ENCODE measurements around the gene ADAP2. TPM values are rescaled to one million over a fixed set of nuclear protein-coding genes. Genes with fewer than 3 reads are reported as not detected.

ADAP2 gene
- total RNA-seq, 1 donor from 2014 or later, result 0.89 TPM

DNA sequence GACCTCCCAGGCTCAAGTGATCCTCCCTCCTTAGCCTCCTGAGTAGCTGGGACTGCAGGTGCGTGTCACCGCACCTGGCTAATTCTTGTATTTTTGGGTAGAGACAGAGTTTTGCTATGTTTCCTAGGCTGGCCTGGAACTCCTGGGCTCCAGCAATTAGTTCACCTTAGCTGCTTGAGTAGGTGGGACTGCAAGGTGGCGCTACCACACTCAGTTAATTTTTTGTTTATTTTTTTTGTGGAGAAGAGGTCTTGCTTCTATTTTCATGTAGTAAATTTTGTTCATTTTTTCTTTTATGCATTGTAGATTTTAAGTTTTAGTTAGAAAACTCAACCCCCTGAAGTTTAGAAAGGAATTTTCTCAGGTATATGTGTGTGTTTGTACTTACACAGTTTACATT is 70.8 kb downstream of the ADAP2 start:
- H3K27ac Mint-ChIP-seq (ENCODE audit: unreplicated experiment), result no peak overlapping the region

DNA sequence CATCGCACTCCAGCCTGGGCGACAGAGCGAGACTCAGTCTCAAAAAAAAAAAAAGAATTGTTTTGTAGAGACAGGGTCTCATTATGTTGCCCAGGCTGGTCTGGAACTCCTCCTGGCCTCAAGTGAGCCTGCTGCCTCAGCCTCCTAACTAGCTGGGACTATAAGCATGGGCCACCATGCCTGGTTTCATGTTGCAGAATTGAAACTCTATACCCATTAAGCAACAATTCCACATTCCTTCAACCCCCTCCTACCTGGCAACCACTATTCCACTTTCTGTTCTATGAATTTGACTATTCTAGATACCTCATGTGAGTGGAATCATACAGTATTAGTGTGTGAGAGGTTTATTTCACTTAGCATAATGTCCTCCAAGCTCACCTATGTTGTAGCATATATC is 73.6 kb downstream of the ADAP2 start:
- TF ChIP-seq, protein P1, sequence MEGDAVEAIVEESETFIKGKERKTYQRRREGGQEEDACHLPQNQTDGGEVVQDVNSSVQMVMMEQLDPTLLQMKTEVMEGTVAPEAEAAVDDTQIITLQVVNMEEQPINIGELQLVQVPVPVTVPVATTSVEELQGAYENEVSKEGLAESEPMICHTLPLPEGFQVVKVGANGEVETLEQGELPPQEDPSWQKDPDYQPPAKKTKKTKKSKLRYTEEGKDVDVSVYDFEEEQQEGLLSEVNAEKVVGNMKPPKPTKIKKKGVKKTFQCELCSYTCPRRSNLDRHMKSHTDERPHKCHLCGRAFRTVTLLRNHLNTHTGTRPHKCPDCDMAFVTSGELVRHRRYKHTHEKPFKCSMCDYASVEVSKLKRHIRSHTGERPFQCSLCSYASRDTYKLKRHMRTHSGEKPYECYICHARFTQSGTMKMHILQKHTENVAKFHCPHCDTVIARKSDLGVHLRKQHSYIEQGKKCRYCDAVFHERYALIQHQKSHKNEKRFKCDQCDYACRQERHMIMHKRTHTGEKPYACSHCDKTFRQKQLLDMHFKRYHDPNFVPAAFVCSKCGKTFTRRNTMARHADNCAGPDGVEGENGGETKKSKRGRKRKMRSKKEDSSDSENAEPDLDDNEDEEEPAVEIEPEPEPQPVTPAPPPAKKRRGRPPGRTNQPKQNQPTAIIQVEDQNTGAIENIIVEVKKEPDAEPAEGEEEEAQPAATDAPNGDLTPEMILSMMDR (IDR thresholded peaks at IDR 0.05; ENCODE audit: insufficient read depth, low read depth, low read length), result no peak
- TF ChIP-seq EZH2 (IDR thresholded peaks at IDR 0.05; ENCODE audit: insufficient read depth, low read length), result no peak
- FAIRE-seq (no peak), DNase-seq (ENCODE audit: low read depth) (no peak)
- no peaks in the 10 kb centered on the region for H3K4me1 Mint-ChIP-seq (ENCODE audit: low read depth, unreplicated experiment)
- no peaks in the 10 kb centered on the region for H3K9me3 Mint-ChIP-seq (ENCODE audit: unreplicated experiment)
- no peak overlapping the region for H3K4me3 Mint-ChIP-seq (ENCODE audit: unreplicated experiment)
- Histone ChIP-seq H3K79me2 (ENCODE audit: insufficient read depth, low read length) (no peaks in the 10 kb centered on the region), H3K27ac (ENCODE audit: low read depth, low read length) (no peak overlapping the region), H4K20me1 (ENCODE audit: insufficient read depth, low read length) (no peaks in the 10 kb centered on the region), H3K4me3 (ENCODE audit: insufficient read depth, low read depth, low read length) (no peak overlapping the region), H3K9ac (ENCODE audit: low read length) (no peak overlapping the region), H3K4me2 (ENCODE audit: low read length) (no peak overlapping the region), H3K9me3 (ENCODE audit: insufficient read depth, low read depth, low read length) (no peaks in the 10 kb centered on the region), H2AFZ (ENCODE audit: low read depth, low read length) (no peak overlapping the region), H3K27me3 (ENCODE audit: insufficient read depth, low read length) (no peaks in the 10 kb centered on the region), H3K36me3 (ENCODE audit: insufficient read depth, low read length) (peaks cover 12% of the 10 kb centered on the region), H3K4me1 (ENCODE audit: insufficient read depth, low read length) (no peaks in the 10 kb centered on the region)
- H3K27me3 Mint-ChIP-seq (ENCODE audit: low read depth, unreplicated experiment), result no peaks in the 10 kb centered on the region
- H3K27ac Mint-ChIP-seq (ENCODE audit: unreplicated experiment), result no peak overlapping the region
- H3K36me3 Mint-ChIP-seq (ENCODE audit: low read depth, unreplicated experiment), result peaks cover 22% of the 10 kb centered on the region

More for the DNA sequence above, 70.8 kb downstream of the ADAP2 start:
- no peak overlapping the region for H2AFZ ChIP-seq (ENCODE audit: low read depth, low read length)
- H3K4me1 ChIP-seq (ENCODE audit: insufficient read depth, low read length), result no peaks in the 10 kb centered on the region
- H3K27me3 ChIP-seq (ENCODE audit: insufficient read depth, low read length), result no peaks in the 10 kb centered on the region
- no peak overlapping the region for H3K27ac ChIP-seq (ENCODE audit: low read depth, low read length)
- no peaks in the 10 kb centered on the region for H4K20me1 ChIP-seq (ENCODE audit: insufficient read depth, low read length)
- DNase-seq (ENCODE audit: low read depth), result no peak
- H3K9ac ChIP-seq (ENCODE audit: low read length), result no peak overlapping the region
- H3K4me2 ChIP-seq (ENCODE audit: low read length), result no peak overlapping the region
- H3K79me2 ChIP-seq (ENCODE audit: insufficient read depth, low read length), result no peaks in the 10 kb centered on the region
- Mint-ChIP-seq H3K27me3 (ENCODE audit: low read depth, unreplicated experiment) (no peaks in the 10 kb centered on the region), H3K9me3 (ENCODE audit: unreplicated experiment) (no peaks in the 10 kb centered on the region), H3K36me3 (ENCODE audit: low read depth, unreplicated experiment) (peaks cover 10% of the 10 kb centered on the region), H3K4me3 (ENCODE audit: unreplicated experiment) (no peak overlapping the region), H3K4me1 (ENCODE audit: low read depth, unreplicated experiment) (no peaks in the 10 kb centered on the region)
- TF ChIP-seq EZH2 (IDR thresholded peaks at IDR 0.05; ENCODE audit: insufficient read depth, low read length), result no peak
- TF ChIP-seq, protein P1 (IDR thresholded peaks at IDR 0.05; ENCODE audit: insufficient read depth, low read depth, low read length), result no peak
- no peaks in the 10 kb centered on the region for H3K9me3 ChIP-seq (ENCODE audit: insufficient read depth, low read depth, low read length)
- no peak for FAIRE-seq
- no peak overlapping the region for H3K4me3 ChIP-seq (ENCODE audit: insufficient read depth, low read depth, low read length)
- no peaks in the 10 kb centered on the region for H3K36me3 ChIP-seq (ENCODE audit: insufficient read depth, low read length)

DNA sequence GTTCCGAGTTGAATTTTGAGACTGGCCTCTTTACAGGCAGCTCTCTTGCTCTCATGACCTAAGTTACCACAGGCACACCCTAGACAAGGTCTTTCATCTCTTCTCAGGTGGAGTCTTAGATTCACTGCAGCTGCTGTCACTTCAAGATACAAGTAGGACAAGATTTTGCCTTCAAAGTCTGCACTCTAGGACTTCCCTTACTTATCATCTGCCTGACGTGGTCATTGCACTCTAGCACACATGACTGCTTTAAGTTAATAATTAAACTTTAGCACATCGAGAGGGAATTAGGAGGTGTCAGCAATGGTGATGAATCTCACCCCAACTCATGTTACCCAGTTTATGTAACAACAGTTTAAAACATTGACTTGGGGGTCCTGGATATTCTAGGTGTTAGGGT is 74.7 kb downstream of the ADAP2 start:
- FAIRE-seq, result no peak
- no peak overlapping the region for H3K4me3 ChIP-seq (ENCODE audit: insufficient read depth, low read depth, low read length)
- H3K27ac Mint-ChIP-seq (ENCODE audit: unreplicated experiment), result no peak overlapping the region

More for the DNA sequence above, 74.7 kb downstream of the ADAP2 start:
- H3K27me3 Mint-ChIP-seq (ENCODE audit: low read depth, unreplicated experiment), result no peaks in the 10 kb centered on the region
- Histone ChIP-seq H3K9me3 (ENCODE audit: insufficient read depth, low read depth, low read length) (no peaks in the 10 kb centered on the region), H3K9ac (ENCODE audit: low read length) (no peak overlapping the region), H3K79me2 (ENCODE audit: insufficient read depth, low read length) (no peaks in the 10 kb centered on the region), H2AFZ (ENCODE audit: low read depth, low read length) (no peak overlapping the region), H3K36me3 (ENCODE audit: insufficient read depth, low read length) (peaks cover 12% of the 10 kb centered on the region), H3K4me1 (ENCODE audit: insufficient read depth, low read length) (no peaks in the 10 kb centered on the region), H3K27ac (ENCODE audit: low read depth, low read length) (no peak overlapping the region), H3K4me2 (ENCODE audit: low read length) (no peak overlapping the region), H4K20me1 (ENCODE audit: insufficient read depth, low read length) (no peaks in the 10 kb centered on the region), H3K27me3 (ENCODE audit: insufficient read depth, low read length) (no peaks in the 10 kb centered on the region)
- no peak overlapping the region for H3K4me3 Mint-ChIP-seq (ENCODE audit: unreplicated experiment)
- peaks cover 22% of the 10 kb centered on the region for H3K36me3 Mint-ChIP-seq (ENCODE audit: low read depth, unreplicated experiment)
- no peaks in the 10 kb centered on the region for H3K4me1 Mint-ChIP-seq (ENCODE audit: low read depth, unreplicated experiment)
- DNase-seq (ENCODE audit: low read depth), result no peak
- H3K9me3 Mint-ChIP-seq (ENCODE audit: unreplicated experiment), result no peaks in the 10 kb centered on the region
- TF ChIP-seq, protein P1 (IDR thresholded peaks at IDR 0.05; ENCODE audit: insufficient read depth, low read depth, low read length), result no peak
- no peak for TF ChIP-seq EZH2 (IDR thresholded peaks at IDR 0.05; ENCODE audit: insufficient read depth, low read length)

Measured in astrocyte (in vitro differentiated cells and primary cell).